Osteocyte (in vitro differentiated cells): Measurements from ENCODE around the gene SPTBN4. TPM values are rescaled to one million over a fixed set of nuclear protein-coding genes. Genes with fewer than 3 reads are reported as not detected.
"Not testable (repeated sequence)": the region's sequence is repeated elsewhere in the genome, so short reads cannot be mapped to it uniquely, and the experiment has no call there.

Experiments
- DNase-seq: peaks from one replicate; pipeline ENCODE4 v3.0.0; 2021; ENCODE audit warnings: mixed read lengths; ENCODE audit not compliant: unreplicated experiment; ENCODE audit errors: extremely low spot score
- H3K27ac Mint-ChIP-seq: one replicate; pipeline ENCODE4 v1.8.0; 2021; ENCODE audit warnings: mild to moderate bottlenecking, mixed read lengths; ENCODE audit not compliant: unreplicated experiment
- H3K27me3 Mint-ChIP-seq: one replicate; pipeline ENCODE4 v1.8.0; 2021; ENCODE audit warnings: mixed read lengths; ENCODE audit not compliant: unreplicated experiment
- H3K36me3 Mint-ChIP-seq: one replicate; pipeline ENCODE4 v1.8.0; 2021; ENCODE audit warnings: mixed read lengths; ENCODE audit not compliant: unreplicated experiment
- H3K4me1 Mint-ChIP-seq: one replicate; pipeline ENCODE4 v1.8.0; 2021; ENCODE audit warnings: mixed read lengths; ENCODE audit not compliant: unreplicated experiment
- H3K4me3 Mint-ChIP-seq: one replicate; pipeline ENCODE4 v1.8.0; 2021; ENCODE audit warnings: mild to moderate bottlenecking, moderate library complexity, mixed read lengths; ENCODE audit not compliant: unreplicated experiment
- H3K9me3 Mint-ChIP-seq: one replicate; pipeline ENCODE4 v1.8.0; 2021; ENCODE audit warnings: mixed read lengths; ENCODE audit not compliant: unreplicated experiment
- total RNA-seq: library from RNA; stranded (reverse); gene quantifications from 2 replicates; pipeline ENCODE4 v1.2.1, GENCODE V29; 2021
- TF ChIP-seq, protein P1 (sequence below): fragments of 200-600 bp; sonication (generic); IDR thresholded peaks from 2 replicates; pipeline ENCODE4 v1.5.0; 2021; ENCODE audit warnings: antibody characterized with exemption, mild to moderate bottlenecking, moderate library complexity

SPTBN4 gene
- total RNA-seq, 1 donor from 2014 or later = 0.48 TPM

GRCh38 chr19:40469011-40469410 lies 2.2 kb downstream of the SPTBN4 start:
- peaks cover 7% of the 10 kb centered on the region for H3K27me3 Mint-ChIP-seq
- peaks cover 27% of the 10 kb centered on the region for H3K4me1 Mint-ChIP-seq
- no peaks in the 10 kb centered on the region for H3K9me3 Mint-ChIP-seq
- H3K4me3 Mint-ChIP-seq = no peak overlapping the region
- H3K27ac Mint-ChIP-seq = no peak overlapping the region
- DNase-seq = no peak
- TF ChIP-seq, protein P1, sequence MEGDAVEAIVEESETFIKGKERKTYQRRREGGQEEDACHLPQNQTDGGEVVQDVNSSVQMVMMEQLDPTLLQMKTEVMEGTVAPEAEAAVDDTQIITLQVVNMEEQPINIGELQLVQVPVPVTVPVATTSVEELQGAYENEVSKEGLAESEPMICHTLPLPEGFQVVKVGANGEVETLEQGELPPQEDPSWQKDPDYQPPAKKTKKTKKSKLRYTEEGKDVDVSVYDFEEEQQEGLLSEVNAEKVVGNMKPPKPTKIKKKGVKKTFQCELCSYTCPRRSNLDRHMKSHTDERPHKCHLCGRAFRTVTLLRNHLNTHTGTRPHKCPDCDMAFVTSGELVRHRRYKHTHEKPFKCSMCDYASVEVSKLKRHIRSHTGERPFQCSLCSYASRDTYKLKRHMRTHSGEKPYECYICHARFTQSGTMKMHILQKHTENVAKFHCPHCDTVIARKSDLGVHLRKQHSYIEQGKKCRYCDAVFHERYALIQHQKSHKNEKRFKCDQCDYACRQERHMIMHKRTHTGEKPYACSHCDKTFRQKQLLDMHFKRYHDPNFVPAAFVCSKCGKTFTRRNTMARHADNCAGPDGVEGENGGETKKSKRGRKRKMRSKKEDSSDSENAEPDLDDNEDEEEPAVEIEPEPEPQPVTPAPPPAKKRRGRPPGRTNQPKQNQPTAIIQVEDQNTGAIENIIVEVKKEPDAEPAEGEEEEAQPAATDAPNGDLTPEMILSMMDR = no peak
- no peaks in the 10 kb centered on the region for H3K36me3 Mint-ChIP-seq

GRCh38 chr19:40471111-40471510 lies 4.3 kb downstream of the SPTBN4 start:
- peaks cover 10% of the 10 kb centered on the region for H3K4me1 Mint-ChIP-seq
- no peaks in the 10 kb centered on the region for H3K9me3 Mint-ChIP-seq
- no peak overlapping the region for H3K27ac Mint-ChIP-seq
- peaks cover 6% of the 10 kb centered on the region for H3K27me3 Mint-ChIP-seq
- H3K4me3 Mint-ChIP-seq = no peak overlapping the region
- H3K36me3 Mint-ChIP-seq = no peaks in the 10 kb centered on the region
- DNase-seq = no peak
- TF ChIP-seq, protein P1 = no peak

DNA sequence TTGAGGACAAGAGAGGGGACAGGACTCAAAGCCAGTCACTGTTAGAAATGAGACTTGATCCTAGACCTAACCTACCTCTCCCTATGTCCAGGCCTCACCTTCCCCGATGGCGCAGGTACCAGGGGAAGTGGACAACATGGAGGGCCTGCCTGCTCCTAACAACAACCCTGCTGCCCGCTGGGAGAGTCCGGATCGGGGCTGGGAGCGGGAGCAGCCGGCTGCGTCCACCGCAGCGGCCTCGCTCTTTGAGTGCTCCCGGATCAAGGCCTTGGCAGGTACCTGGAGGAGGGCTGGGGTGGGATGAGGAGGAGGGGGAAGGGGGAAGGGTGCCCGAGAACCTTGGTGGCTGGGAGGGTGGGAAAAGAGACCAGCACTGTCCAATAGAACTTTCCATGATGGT lies 5.7 kb downstream of the SPTBN4 start:
- TF ChIP-seq, protein P1 = no peak
- no peaks in the 10 kb centered on the region for H3K9me3 Mint-ChIP-seq
- H3K36me3 Mint-ChIP-seq = no peaks in the 10 kb centered on the region
- H3K4me3 Mint-ChIP-seq = no peak overlapping the region
- H3K4me1 Mint-ChIP-seq = peaks cover 3% of the 10 kb centered on the region
- peaks cover 2% of the 10 kb centered on the region for H3K27me3 Mint-ChIP-seq
- no peak overlapping the region for H3K27ac Mint-ChIP-seq
- no peak for DNase-seq

GRCh38 chr19:40474737-40475136 lies 7.9 kb downstream of the SPTBN4 start:
- H3K4me1 Mint-ChIP-seq = no peaks in the 10 kb centered on the region
- H3K4me3 Mint-ChIP-seq = no peak overlapping the region
- H3K27ac Mint-ChIP-seq = no peak overlapping the region
- peaks cover 11% of the 10 kb centered on the region for H3K27me3 Mint-ChIP-seq
- H3K36me3 Mint-ChIP-seq = no peaks in the 10 kb centered on the region
- no peaks in the 10 kb centered on the region for H3K9me3 Mint-ChIP-seq
- no peak for DNase-seq
- TF ChIP-seq, protein P1 = no peak

DNA sequence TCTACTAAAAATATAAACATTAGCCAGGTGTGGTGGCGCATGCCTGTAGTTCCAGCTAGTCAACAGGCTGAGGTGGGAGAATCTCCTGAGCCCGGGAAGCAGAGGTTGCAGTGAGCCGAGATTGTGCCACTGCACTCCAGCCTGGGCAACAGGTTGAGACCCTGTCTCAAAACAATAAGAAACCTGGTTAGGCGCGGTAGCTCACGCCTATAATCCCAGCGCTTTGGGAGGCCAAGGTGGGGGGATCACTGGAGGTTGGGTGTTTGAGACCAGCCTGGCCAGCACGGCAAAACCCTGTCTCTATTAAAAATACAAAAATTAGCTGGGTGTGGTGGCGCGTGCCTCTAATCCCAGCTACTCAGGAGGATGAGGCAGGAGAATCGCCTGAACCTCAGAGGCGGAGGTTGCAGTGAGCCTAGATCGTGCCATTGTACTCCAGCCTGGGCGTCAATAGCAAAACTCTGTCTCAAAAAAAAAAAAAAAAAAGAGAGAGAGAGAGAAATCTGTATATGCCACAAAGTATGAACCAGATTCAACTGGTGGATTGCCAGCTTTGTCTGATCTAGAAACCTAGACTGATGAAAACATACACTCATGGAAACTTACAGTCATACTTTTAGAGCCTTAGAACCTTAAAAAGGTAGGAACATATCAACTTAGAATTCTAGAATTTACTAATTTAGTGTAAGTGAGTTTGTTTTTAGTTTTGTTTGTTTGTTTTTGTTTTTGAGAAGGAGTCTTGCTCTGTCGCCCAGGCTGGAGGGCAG lies 9.3 kb downstream of the SPTBN4 start:
- H3K27ac Mint-ChIP-seq, H3K36me3 Mint-ChIP-seq, H3K4me1 Mint-ChIP-seq, DNase-seq, H3K9me3 Mint-ChIP-seq, H3K4me3 Mint-ChIP-seq: not testable (repeated sequence)
- peaks cover 11% of the 10 kb centered on the region for H3K27me3 Mint-ChIP-seq
